ENCODE results near the gene PUS1.

The PUS1 gene

GRCh38 chr12:131917139-131917710, 11.9 kb upstream of the PUS1 start:
- no peak for FAIRE-seq

GRCh38 chr12:131917711-131918306, 11.3 kb upstream of the PUS1 start:
- no peak for FAIRE-seq

GRCh38 chr12:131918311-131919050, 10.6 kb upstream of the PUS1 start:
- FAIRE-seq = no peak

- no peak for FAIRE-seq
Observed at GRCh38 chr12:131919051-131919347, 10.1 kb upstream of the PUS1 start.

GRCh38 chr12:131919366-131920156, 9.5 kb upstream of the PUS1 start:
- FAIRE-seq = no peak

GRCh38 chr12:131920157-131920508, 8.9 kb upstream of the PUS1 start:
- FAIRE-seq = no peak

- FAIRE-seq = no peak
Observed at GRCh38 chr12:131920902-131921840, 7.9 kb upstream of the PUS1 start.

- no peak for FAIRE-seq
Observed at GRCh38 chr12:131921866-131922769, 7.0 kb upstream of the PUS1 start.

GRCh38 chr12:131922772-131923171, 6.3 kb upstream of the PUS1 start:
- FAIRE-seq = no peak

- FAIRE-seq = no peak
Observed at GRCh38 chr12:131923260-131923659, 5.8 kb upstream of the PUS1 start.

- no peak for FAIRE-seq
Observed at GRCh38 chr12:131927110-131928079, 1.7 kb upstream of the PUS1 start.

GRCh38 chr12:131928080-131928710, 881 bp upstream of the PUS1 start:
- FAIRE-seq = no peak

- no peak for FAIRE-seq
Observed at GRCh38 chr12:131929581-131930456, 743 bp downstream of the PUS1 start.

GRCh38 chr12:131930510-131930909, 1.4 kb downstream of the PUS1 start:
- FAIRE-seq = no peak

GRCh38 chr12:131933387-131933786, 4.3 kb downstream of the PUS1 start:
- FAIRE-seq = no peak

GRCh38 chr12:131934535-131934934, 5.5 kb downstream of the PUS1 start:
- no peak for FAIRE-seq

GRCh38 chr12:131938082-131938481, 9.0 kb downstream of the PUS1 start:
- no peak for FAIRE-seq

GRCh38 chr12:131939007-131939406, 9.9 kb downstream of the PUS1 start:
- FAIRE-seq = no peak

GRCh38 chr12:131940141-131940547, 11.1 kb downstream of the PUS1 start:
- no peak for FAIRE-seq
